BLaER1 (cell line): ENCODE results near the gene SLC7A8.

Experiments
- H3K27ac ChIP-seq: shearing (Covaris generic); formaldehyde crosslinking; 2 replicates; pipeline ENCODE4 v1.8.1; 2022
- H3K27me3 ChIP-seq: shearing (Covaris generic); formaldehyde crosslinking; 2 replicates; pipeline ENCODE4 v1.8.1; 2022
- H3K36me3 ChIP-seq: shearing (Covaris generic); formaldehyde crosslinking; 2 replicates; pipeline ENCODE4 v1.8.1; 2022
- H3K4me1 ChIP-seq: shearing (Covaris generic); formaldehyde crosslinking; 2 replicates; pipeline ENCODE4 v1.8.1; 2022
- H3K4me2 ChIP-seq: shearing (Covaris generic); formaldehyde crosslinking; 2 replicates; pipeline ENCODE4 v1.8.1; 2022
- H3K4me3 ChIP-seq: shearing (Covaris generic); formaldehyde crosslinking; 2 replicates; pipeline ENCODE4 v1.8.1; 2022
- H3K9ac ChIP-seq: shearing (Covaris generic); formaldehyde crosslinking; 2 replicates; pipeline ENCODE4 v1.8.1; 2022
- H3K9me3 ChIP-seq: shearing (Covaris generic); formaldehyde crosslinking; 2 replicates; pipeline ENCODE4 v1.8.1; 2022
- H4K20me1 ChIP-seq: shearing (Covaris generic); formaldehyde crosslinking; 2 replicates; pipeline ENCODE4 v1.8.1; 2022
- Cebpa-rat ChIP-seq: shearing (Covaris generic); IDR thresholded peaks from 2 replicates; pipeline ENCODE4 v1.8.1; 2022

SLC7A8 gene

DNA sequence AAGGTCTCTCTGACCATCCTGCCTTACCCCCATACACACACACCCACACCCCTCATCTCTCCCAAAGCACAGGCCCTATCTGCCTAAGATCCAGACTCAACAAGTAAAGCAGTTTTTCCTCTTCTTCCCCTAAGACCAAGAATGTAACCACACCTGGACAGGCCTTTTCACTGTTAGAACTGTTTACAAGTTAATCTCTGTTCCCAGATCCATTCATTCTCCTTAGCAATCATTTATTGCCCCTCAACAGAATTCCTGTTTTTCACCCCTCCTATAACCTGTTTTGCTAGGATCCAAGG, 76.8 kb downstream of the SLC7A8 start:
- TF ChIP-seq Cebpa-rat: no peak
- Histone ChIP-seq H3K4me2 (no peak overlapping the region), H3K27me3 (no peaks in the 10 kb centered on the region), H4K20me1 (no peaks in the 10 kb centered on the region; the same call in 1 of the 2 replicates), H3K4me3 (no peak overlapping the region), H3K27ac (no peak overlapping the region), H3K9ac (no peak overlapping the region), H3K9me3 (peaks cover 11% of the 10 kb centered on the region), H3K36me3 (no peaks in the 10 kb centered on the region), H3K4me1 (no peaks in the 10 kb centered on the region)

DNA sequence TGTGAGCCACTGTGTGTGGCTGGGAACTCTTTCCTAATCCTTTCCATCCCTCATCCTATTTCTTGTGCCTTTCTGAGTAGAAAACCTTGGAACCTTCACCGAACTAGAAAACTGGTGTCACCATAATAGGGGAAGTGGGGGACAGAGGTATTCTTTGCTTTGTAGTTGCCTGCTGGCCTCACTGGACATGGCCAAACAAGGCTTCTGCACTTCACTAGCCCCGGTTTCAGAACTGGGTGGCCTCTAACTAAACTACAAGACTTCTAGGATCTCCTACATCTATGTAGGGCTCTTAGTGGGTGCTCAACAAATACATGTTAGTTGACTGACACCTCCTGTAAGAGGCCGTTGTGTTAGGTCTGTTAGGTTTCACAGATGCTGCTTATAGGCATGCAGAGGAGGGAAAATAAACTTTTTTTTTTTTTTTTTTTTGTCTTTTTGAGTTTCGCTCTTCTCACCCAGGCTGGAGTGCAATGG, 78.1 kb downstream of the SLC7A8 start:
- Histone ChIP-seq H4K20me1 (no peaks in the 10 kb centered on the region; the same call in 1 of the 2 replicates), H3K4me3 (no peak overlapping the region), H3K9me3 (peaks cover 11% of the 10 kb centered on the region), H3K27me3 (no peaks in the 10 kb centered on the region), H3K27ac (no peak overlapping the region), H3K4me2 (no peak overlapping the region), H3K9ac (no peak overlapping the region), H3K36me3 (no peaks in the 10 kb centered on the region), H3K4me1 (peaks cover 12% of the 10 kb centered on the region)
- TF ChIP-seq Cebpa-rat: no peak

DNA sequence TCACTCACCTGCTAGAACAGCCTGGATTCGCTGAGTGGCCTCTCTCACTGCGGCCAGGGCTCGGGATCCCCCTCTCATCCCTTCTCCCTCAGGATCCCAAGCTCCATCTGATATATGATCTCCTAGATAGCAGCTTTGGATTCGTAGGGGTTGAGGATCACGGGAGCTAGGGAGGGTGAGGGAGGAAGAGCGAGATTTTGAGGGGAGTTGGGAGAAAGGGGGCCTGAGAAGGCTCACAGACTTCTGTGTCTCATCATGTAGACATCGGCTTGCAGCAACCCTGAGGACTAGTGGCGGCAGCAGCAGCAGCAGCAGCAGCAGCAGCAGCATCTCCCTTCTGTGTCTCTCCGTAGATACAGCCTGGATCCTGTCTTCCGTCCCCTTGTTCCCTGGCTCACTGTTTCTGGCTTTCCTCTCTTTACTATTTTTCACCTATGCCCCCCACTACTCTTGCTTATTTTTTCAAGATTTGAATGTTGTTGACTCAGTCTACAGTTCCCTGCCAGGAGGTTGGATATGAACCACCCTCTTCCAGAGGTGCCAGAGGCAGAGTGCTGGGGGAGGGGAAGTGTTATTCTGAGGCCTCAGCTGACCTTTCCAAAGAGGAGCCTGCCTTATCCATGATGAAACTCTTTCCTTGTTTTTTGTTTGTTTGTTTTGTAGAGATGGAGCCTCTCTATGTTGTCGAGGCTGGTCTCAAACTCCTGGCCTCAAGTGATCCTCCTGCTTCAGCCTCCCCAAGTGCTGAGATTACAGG, 78.7 kb downstream of the SLC7A8 start, which contains the start of gene CIROP:
CIROP (minus strand) TSS at position 399 of the 757 bp plus-strand sequence; CDS start at position 330, 69 bp downstream.
- Histone ChIP-seq H3K36me3 (no peaks in the 10 kb centered on the region), H3K27ac (no peak within 1 kb of the TSS), H3K27me3 (no peaks in the 10 kb centered on the region), H3K9ac (no peak within 1 kb of the TSS), H3K4me3 (no peak within 1 kb of the TSS), H3K4me2 (no peak within 1 kb of the TSS), H4K20me1 (peaks cover 5% of the 10 kb centered on the region; the same call in 1 of the 2 replicates), H3K4me1 (peaks cover 15% of the 10 kb centered on the region), H3K9me3 (peaks cover 11% of the 10 kb centered on the region)
- no peak for TF ChIP-seq Cebpa-rat

DNA sequence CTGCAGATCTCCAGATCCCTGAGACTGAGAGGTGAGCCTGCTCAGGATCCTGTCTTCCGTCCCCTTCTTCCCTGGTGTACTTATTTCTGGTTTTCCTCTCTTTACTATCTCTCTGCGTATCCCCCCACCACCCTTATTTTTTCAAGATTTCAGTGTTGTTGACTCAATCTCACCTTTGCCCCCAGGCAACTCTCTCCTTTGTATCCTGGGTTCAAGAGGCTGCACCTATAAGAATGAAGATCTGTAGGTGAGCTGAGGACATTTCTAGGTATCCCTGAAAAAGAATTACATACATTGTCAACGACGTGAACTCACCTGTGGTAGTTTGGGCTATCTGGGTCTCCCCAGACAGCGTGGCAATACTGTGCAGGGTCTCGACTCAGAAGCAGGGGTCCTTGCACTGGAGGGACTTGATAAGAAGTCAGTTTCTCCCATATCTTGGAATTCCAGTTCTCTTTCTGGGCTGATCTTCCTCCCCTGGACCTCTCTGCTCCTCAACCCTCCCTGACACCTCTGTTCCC, 79.3 kb downstream of the SLC7A8 start:
- TF ChIP-seq Cebpa-rat: no peak
- no peak overlapping the region for H3K9ac ChIP-seq
- peaks cover 15% of the 10 kb centered on the region for H3K4me1 ChIP-seq
- no peaks in the 10 kb centered on the region for H3K27me3 ChIP-seq
- peaks cover 11% of the 10 kb centered on the region for H3K9me3 ChIP-seq
- no peak overlapping the region for H3K4me3 ChIP-seq
- H3K27ac ChIP-seq: no peak overlapping the region
- H3K36me3 ChIP-seq: peaks cover 4% of the 10 kb centered on the region
- H4K20me1 ChIP-seq: peaks cover 11% of the 10 kb centered on the region
- no peak overlapping the region for H3K4me2 ChIP-seq

DNA sequence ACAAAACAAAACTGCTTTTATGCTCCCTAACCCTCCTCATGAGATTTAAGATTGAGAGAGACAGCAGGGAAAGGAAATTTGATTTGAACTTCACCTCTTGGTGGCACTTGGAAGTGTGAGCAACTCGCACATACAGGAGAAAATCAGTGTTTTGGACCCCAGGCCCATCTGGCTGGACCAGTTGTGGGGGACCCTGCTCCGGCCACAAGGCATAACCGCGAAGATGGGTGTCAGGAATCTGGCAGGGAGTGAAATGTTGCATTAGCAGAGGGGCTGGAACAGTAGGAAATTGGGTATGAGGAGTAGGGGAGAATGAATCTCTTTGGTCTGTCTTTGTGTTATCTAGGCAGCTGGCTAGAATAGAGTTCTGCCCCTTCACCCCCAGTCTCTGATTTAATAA, 79.9 kb downstream of the SLC7A8 start:
- H3K4me3 ChIP-seq: no peak overlapping the region
- H3K4me2 ChIP-seq: no peak overlapping the region
- H3K27me3 ChIP-seq: no peaks in the 10 kb centered on the region
- H4K20me1 ChIP-seq: peaks cover 12% of the 10 kb centered on the region
- peaks cover 15% of the 10 kb centered on the region for H3K4me1 ChIP-seq
- H3K9ac ChIP-seq: no peak overlapping the region
- no peak for TF ChIP-seq Cebpa-rat
- H3K27ac ChIP-seq: no peak overlapping the region
- H3K9me3 ChIP-seq: peaks cover 7% of the 10 kb centered on the region
- peaks cover 9% of the 10 kb centered on the region for H3K36me3 ChIP-seq

DNA sequence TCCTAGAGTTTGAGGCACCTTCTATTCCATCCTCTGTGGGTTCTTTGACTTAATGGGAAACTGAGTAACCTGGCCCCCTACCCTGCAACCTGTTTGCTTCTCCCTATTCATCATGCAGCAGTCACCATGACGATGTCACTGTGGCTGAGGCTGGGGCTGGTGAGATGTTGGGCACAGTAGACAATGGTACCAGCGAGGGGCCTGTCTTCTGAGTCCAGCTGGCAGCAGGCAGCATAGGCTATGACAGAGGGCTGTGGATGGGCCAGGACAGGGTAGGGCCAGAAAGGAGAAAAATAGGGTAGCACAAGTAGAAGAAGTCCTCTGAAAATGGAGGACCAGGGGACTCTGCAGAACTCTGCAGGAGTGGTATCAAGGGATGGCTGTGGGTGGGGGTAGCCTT, 80.7 kb downstream of the SLC7A8 start:
- Histone ChIP-seq H4K20me1 (peaks cover 18% of the 10 kb centered on the region), H3K4me3 (no peak overlapping the region), H3K27me3 (no peaks in the 10 kb centered on the region), H3K9ac (no peak overlapping the region), H3K4me1 (peaks cover 19% of the 10 kb centered on the region), H3K9me3 (no peaks in the 10 kb centered on the region), H3K4me2 (no peak overlapping the region), H3K36me3 (peaks cover 17% of the 10 kb centered on the region), H3K27ac (no peak overlapping the region)
- TF ChIP-seq Cebpa-rat: no peak

DNA sequence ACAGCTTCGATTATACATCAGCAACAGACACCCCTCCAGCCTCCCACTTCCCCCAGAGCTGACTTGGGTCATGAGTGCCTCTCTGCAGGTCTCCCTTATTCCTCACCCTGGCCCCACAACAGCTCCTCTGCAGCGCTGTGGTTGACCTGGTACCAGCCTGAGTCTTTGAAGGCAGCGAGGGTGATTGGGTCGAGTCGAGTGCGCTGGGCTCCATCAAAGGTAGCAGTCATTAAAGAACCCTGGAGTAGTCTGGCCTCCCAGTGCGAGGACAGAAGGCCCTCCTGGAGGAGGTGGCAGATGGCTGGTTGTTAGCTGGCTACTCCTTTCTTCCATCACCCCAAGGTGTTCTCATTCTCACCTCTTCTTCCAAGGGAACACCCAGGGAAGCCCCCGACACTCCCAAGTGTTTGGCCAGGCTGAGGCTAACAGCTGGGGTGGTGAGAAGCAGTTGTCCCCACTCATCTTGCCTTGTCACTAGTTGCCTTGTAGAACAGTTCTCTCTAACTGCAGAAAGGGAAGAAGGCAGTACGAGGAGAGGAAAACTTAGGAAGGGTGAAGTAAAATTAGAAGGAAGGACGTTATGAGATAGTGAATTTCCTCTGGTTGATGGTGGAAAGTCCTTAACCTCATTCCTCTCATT, 81.4 kb downstream of the SLC7A8 start:
- Histone ChIP-seq H3K27me3 (no peaks in the 10 kb centered on the region), H3K27ac (no peak overlapping the region), H3K4me2 (no peak overlapping the region), H3K9me3 (no peaks in the 10 kb centered on the region), H3K4me3 (no peak overlapping the region), H3K9ac (no peak overlapping the region), H4K20me1 (peaks cover 25% of the 10 kb centered on the region), H3K4me1 (peaks cover 26% of the 10 kb centered on the region), H3K36me3 (peaks cover 22% of the 10 kb centered on the region)
- TF ChIP-seq Cebpa-rat: no peak

DNA sequence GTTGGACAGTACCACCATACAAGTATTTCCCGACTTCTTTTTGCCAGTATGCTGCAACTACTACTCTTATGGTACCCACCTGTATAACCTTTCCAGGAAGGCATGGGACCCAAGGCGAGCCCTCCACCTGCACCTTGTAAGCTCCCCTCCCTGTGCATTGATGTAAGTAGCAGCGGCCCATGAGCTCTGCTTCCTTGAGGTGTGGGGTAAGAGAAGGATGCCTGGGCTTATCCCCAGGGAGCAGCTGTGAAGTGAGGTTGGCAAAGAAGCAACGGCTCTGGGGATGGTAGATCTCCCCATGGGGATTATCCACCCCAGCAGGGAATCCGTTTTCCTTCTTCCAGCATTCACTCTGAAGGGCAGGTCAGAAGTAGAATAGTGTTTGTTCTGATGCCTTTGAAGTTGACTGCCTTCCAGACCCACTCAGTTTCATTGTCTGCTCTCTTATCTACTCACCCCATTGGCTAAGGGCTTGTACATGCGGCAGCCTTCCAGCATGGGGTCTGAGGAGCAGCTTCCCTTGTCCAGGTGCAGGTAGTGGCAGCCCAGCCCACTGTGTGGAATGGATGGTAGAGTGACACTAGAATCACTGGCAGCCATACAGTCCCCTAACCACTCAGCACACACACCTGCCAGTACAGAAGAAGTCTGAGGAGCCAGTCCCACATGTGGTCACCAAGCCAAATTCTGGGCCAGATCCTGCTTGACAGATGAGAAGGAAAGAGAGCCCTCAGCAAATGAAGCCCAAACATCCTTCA, 82.1 kb downstream of the SLC7A8 start:
- H3K4me3 ChIP-seq: no peak overlapping the region
- no peaks in the 10 kb centered on the region for H3K27me3 ChIP-seq
- H4K20me1 ChIP-seq: peaks cover 32% of the 10 kb centered on the region
- no peaks in the 10 kb centered on the region for H3K9me3 ChIP-seq
- no peak overlapping the region for H3K27ac ChIP-seq
- H3K4me1 ChIP-seq: peaks cover 33% of the 10 kb centered on the region
- no peak for TF ChIP-seq Cebpa-rat
- peak overlapping the region; percentile 36 for H3K4me2 ChIP-seq
- peaks cover 22% of the 10 kb centered on the region for H3K36me3 ChIP-seq
- no peak overlapping the region for H3K9ac ChIP-seq

DNA sequence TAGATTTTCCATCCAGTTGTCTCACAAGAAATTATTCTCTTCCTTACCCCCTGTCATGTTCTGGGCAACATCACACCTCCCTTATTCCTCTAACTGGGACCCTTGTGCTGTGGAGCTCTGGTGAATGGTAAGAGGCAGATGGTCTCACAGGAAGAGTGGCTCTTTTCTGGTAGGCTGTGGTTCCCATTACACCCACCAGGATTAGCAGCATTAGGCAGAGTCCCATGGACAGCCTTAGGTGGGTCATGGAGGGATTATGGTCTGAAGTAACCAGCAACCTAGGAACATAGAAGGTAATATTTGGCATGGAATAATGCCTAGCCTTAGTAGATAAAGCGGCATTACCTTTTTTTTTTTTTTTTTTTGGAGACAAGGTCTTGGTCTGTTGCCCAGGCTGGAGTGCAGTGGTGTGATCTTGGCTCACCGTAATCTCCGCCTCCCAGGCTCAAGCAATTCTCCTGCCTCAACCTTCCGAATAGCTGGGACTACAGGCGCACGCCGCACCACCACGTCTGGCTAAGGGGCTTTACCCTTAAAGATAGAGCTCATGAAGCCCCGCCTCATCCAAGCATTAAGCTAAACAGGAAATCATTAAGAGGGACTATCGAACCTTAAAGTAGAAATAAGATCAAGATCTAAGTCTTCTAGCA, 84.1 kb downstream of the SLC7A8 start:
- Histone ChIP-seq H3K27ac (no peak overlapping the region), H3K9ac (no peak overlapping the region), H3K9me3 (no peaks in the 10 kb centered on the region), H3K4me2 (no peak overlapping the region), H3K36me3 (peaks cover 22% of the 10 kb centered on the region), H3K4me3 (no peak overlapping the region), H4K20me1 (peaks cover 35% of the 10 kb centered on the region), H3K27me3 (no peaks in the 10 kb centered on the region), H3K4me1 (peaks cover 38% of the 10 kb centered on the region)
- no peak for TF ChIP-seq Cebpa-rat
